Stimulated activated CD4-positive, alpha-beta T cell treated with anti-CD3 and anti-CD28 coated beads, Interleukin-4, amount 100 ng/mL, for 1 hour (primary cell): Measurements from ENCODE around the gene CD247.

Experiments used
- DNase-seq: peaks from one replicate; pipeline ENCODE4 v3.0.0-alpha.2; 2020

The CD247 gene

DNA sequence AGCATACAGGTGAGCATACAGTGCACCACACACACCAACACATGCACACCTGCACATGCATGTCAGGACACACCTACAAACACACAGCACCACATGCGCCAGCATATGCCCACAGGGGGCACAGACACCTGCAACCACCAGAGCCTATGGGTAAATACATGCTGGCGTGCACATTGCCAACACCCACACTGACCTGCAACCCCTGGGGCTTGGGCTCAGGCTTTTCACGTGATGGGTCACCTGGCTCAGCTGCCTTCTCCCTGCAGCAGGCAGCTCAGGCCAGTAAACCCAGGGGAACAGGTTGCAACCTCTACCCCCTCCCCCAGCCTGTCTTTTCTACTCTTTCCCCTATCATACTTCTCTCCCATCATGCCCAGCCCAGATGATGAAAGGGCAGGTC, 8.1 kb downstream of the CD247 start:
- no peak for DNase-seq

- DNase-seq, result no peak
Observed at GRCh38 chr1:167509587-167509986, 8.7 kb downstream of the CD247 start.

- no peak for DNase-seq
Observed at GRCh38 chr1:167507719-167508118, 10.6 kb downstream of the CD247 start.

- DNase-seq, result no peak
Observed at GRCh38 chr1:167504467-167504827, 13.9 kb downstream of the CD247 start.

GRCh38 chr1:167503626-167504466, 14.5 kb downstream of the CD247 start:
- DNase-seq, result no peak

DNA sequence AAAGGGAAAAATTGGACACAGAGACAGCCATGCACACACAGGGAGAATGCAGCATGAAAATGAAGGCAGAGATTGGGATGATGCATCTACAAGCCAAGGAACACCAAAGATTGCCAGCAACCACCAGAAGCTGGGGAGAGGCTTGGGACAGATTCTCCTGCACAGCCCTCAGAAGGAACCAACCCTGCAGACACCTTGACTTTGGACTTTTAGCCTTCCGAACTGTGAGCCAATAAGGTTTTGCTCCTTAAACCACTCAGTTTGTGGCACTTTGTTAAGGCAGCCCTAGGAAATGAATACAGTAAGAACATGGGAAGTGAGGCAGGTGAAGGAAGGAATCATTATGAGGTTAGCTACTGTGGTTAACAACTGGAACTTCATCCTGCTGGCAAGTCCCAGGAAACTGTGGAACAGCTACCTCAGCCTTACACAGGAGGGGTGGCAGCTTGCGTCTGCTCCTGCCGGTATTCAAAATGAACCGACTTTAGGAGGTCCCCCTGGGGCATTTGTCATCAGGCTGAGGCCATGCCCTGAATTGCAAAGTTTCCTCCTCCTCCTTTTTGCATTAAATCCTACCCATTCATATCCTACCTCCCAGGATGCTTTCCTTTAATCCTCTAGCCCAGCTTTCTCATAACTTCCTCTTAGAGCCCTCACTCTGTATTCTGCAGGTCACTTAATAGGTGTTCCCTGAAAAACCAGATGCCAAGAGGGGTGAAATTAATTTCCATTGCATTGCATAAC, 15.4 kb downstream of the CD247 start:
- no peak for DNase-seq

DNA sequence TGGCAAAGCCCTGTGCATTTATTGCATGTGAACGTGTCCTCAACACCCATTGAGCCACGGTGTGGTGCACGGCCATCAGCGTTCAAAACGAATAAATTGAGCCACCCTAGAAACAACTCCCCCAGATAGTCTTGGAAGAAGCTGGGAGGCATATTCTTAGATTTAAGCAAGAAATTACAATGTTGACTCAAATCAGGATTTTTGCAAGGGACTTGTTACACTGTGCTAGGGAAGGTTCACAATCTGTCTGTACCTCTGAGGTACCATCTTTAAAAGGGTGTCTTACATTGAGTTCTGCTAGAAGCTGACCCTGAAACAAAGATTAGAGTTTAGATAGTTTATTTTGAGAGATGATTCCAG, 16.2 kb downstream of the CD247 start:
- no peak for DNase-seq

- DNase-seq, result peak; percentile 46
Observed at GRCh38 chr1:167501515-167502191, 16.7 kb downstream of the CD247 start.

- DNase-seq, result no peak
Observed at GRCh38 chr1:167500283-167500860, 18.0 kb downstream of the CD247 start.

DNA sequence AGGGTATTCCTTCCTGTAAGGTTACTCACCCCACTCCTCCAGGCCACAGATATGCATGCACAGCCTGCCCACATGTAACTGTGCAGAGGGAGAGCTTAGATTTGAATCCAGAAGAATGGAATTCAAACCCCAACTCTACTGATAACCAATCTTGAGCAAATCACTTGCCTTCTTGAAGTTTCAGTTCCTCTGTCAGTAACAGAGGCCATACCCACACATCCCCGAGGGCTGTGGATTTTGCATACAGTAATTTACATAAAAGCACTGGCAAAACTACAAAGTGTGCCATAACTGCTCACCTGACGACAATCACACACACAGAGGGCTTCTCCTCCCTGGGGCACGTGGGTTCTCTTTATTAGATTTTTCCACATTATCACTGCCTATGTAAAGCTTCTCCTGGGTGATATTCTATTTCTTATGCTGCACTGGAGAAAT, 18.6 kb downstream of the CD247 start:
- no peak for DNase-seq

DNA sequence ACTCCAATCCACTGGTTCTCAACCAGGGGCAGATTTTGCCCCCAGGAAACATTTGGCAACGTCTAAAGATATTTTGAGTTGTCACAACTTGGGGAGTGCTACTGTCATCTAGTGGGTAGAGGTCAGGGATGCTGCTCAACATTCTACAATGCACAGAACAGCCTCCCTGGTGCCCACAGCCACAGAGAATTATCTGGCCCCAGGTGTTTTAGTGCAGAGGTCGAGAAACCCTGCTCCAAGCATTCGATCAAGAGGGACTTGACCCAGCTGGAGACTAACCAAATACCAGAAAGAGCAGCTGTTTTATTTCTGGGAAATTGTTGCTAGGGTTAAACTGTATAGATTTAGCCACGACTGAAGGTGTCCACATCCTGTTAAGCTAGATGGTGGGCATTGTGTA, 19.2 kb downstream of the CD247 start:
- DNase-seq, result no peak

GRCh38 chr1:167496797-167497619, 21.3 kb downstream of the CD247 start:
- no peak for DNase-seq

- no peak for DNase-seq
Observed at GRCh38 chr1:167493372-167493771, 25.0 kb downstream of the CD247 start.

DNA sequence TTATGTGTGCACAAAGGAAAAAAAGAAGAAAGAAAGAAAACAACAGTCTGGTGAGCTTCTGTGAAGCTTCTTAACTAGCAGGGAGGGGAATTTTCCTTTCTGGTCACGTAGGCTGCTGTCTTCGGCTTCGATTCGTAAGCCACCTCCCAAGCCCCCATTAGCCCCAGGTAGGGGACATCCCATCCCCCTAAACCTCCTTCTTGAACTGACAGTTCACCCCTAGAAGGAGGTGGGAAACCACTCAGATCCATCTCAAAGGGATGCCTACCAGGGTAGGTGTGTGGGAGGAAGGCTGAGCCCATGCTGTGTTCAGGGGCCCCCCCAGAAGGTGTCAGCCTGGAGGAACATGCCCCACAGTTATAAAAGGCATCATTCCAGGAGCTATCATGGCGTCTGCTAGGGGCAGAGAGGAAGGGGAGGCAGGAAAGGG, 25.8 kb downstream of the CD247 start:
- peak; percentile 51 for DNase-seq

DNA sequence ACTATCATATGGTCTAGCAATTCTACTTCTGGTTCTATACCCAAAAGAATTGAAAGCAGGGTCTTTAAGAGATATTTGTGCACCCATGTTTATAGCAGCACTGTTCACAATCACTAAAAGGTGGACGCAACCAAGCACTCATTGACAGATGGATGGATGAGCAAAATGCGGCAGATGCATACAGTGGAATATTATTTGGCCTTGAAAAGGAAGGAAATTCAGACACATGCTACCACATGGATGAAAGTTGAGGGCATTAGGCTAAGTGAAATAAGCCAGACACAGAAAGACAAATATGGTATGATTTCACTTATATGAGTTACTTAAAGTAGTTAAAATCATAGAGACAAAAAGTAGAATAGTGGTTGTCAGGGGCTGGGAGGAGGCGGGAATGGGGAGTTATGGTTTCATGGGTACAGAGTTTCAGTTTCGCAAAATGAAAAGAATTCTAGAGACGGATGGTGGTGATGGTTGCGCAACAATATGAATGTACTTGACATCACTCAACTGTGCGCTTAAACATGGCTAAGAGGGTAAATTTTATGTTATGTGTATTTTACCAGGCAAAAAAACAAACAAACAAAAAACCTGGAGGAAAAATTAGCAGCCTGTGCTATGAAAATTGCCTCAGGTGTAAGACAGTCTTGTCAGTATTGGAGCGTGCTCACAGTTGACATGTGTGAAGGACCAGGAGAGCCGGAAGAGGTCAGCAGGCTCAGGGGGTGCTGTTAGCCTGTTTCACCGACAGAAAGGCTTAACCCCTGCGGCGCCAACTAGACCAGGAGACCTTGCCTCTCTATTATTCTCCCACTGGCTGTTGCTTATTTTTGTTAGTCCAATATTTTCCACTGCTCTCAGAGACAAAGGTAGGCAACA, 26.5 kb downstream of the CD247 start:
- peak; percentile 38 for DNase-seq

- DNase-seq, result no peak
Observed at GRCh38 chr1:167490765-167491164, 27.6 kb downstream of the CD247 start.

GRCh38 chr1:167489571-167490340, 28.6 kb downstream of the CD247 start:
- DNase-seq, result peak; percentile 59

DNA sequence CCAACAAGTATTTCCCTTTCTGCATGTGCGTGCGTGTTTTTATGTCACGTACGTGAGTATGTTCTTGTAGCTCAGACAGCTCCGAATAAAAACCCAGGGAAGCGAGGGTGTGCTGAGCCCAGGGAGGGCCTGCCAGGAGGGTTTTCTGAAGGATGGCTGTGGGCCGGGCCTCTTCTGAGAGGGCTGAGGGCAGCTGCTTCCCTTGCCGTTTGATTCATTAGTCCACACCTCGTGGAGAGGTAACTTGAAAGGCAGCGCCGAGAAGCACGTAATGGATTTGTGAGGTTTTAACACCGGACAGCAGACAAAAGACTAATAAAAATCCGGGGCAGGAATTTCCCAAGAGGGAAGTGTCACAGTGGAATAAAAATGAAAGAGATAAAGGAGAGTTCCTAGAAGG, 29.5 kb downstream of the CD247 start:
- DNase-seq, result no peak

- DNase-seq, result no peak
Observed at GRCh38 chr1:167487614-167488013, 30.7 kb downstream of the CD247 start.

DNA sequence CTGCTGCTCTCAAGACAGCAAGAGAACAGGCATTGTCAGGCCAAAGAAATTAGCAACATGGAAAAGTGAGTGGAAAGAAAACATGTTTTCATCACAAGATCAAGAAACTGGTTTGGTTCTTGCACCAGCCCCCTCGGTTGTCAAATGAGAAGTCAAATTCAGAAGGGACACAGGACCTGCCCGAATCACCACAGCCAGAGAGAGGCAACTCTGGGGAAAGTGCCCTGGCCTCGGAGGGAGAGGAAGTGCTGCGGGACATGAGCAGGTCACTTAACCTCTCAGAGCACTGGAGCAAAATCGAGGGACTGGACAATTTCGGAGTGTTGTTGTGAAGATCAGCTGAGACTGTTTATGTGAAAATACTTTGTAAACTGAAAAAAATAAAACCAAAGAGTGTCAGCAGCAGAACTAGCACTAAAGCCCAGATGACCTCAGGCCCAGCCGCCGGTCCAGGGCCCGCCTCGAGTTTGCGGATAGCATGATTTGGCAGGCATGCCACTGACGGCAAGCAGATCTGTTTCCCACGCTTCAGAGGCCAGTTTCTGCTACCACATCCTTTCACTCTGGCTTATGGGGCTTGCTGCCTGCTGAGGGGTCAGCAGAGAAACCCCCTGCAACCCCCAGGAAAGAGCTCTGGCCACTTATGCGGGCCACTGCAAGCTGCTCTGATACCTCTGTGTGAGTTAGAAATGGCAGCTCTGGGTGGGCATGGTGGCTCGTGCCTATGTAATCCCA, 32.1 kb downstream of the CD247 start:
- no peak for DNase-seq
